Thyroid gland (tissue), 4 donors: ENCODE measurements around the gene PTPRG.

Experiments
- CTCF ChIP-seq, 6 experiments: fragments of 200-600 bp in 3 of 6; fragments of 450-650 bp in 3 of 6; sonication (generic) in 3 of 6; IDR thresholded peaks; one replicate each; pipeline ENCODE4 v1.5.1; 2016 to 2019; ENCODE audit warnings: antibody characterized with exemption in 6 of 6, mild to moderate bottlenecking in 2 of 6, inconsistent platforms in 1 of 6, moderate library complexity in 1 of 6
- POLR2A ChIP-seq, 2 donors: fragments of 450-650 bp; IDR thresholded peaks; one replicate each; pipeline ENCODE4 v1.6.1; 2017; ENCODE audit warnings: antibody characterized with exemption in 2 of 2, mild to moderate bottlenecking in 2 of 2, moderate library complexity in 1 of 2

GRCh38 chr3:61940236-61940635 is 378.9 kb downstream of the PTPRG start:
- TF ChIP-seq POLR2A (IDR thresholded peaks at IDR 0.05), result no peak
- no peak for TF ChIP-seq CTCF (IDR thresholded peaks at IDR 0.05)
